ENCODE data around the gene DOCK2. TPM values are rescaled to one million over a fixed set of nuclear protein-coding genes. Genes with fewer than 3 reads are reported as not detected.

The DOCK2 gene
- total and polyA plus RNA-seq, 4 experiments from 2014 or later = 45.8 to 223 (median 162) TPM

DNA sequence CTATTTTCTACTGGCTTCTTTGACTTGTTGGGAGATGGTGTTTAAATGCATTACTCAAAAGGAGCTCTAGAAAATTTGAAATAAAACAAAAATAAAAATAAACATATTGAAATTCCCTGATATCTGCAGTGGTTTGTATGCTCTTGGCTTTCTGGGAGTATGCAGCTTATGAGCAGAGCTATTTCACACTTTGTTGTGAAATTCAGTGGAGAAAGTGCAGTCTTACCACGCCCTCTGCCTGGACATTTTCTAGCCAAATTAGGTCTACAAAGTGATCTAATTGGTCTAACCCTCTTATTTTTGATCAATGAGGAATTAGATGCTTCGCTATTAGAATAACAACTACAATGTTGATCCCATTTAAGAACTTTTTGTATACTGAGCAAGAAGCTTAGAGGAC is 276.4 kb downstream of the DOCK2 start:
- no peak for DNase-seq
- no peak overlapping the region for H3K27ac ChIP-seq (ENCODE audit: low read depth, low read length)
- Mint-ChIP-seq H3K9me3 (peaks cover 0 to 2% (median 0%) of the 10 kb centered on the region in 8 donors), H3K36me3 (peaks cover 29 to 34% of the 10 kb centered on the region in 2 donors), H3K4me3 (no peak overlapping the region), H3K27ac (no peak overlapping the region), H3K27me3 (no peaks in the 10 kb centered on the region), H3K4me1 (peaks cover 0 to 19% (median 14%) of the 10 kb centered on the region in 4 donors)
- H3K4me3 ChIP-seq (ENCODE audit: low read length in 2 of 2) = no peak overlapping the region
- H3K27me3 ChIP-seq (ENCODE audit: insufficient read depth, low read length) = no peaks in the 10 kb centered on the region
- intact Hi-C loops (cut with micrococcal nuclease) = no loop called here
- H3K9me3 ChIP-seq (ENCODE audit: control insufficient read depth in 1 of 2, low read length in 2 of 2) = no peaks in the 10 kb centered on the region
- CTCF ChIA-PET (ENCODE audit: partially characterized antibody) = interaction anchor here (0.7 to 1.0 kb wide), 3 partner anchors 9 to 106 kb away, joined by 3 to 4 read pairs (median 3); partner anchors contain the start of gene INSYN2B
- POLR2A ChIA-PET (ENCODE audit: partially characterized antibody) = interaction anchor here (0.8 kb wide), 1 partner anchor 9 kb away, joined by 3 read pairs; no protein-coding TSS in a partner anchor
- H3K36me3 ChIP-seq (ENCODE audit: insufficient read depth, low read length) = no peaks in the 10 kb centered on the region
- H3K4me1 ChIP-seq (ENCODE audit: insufficient read depth, low read length) = no peaks in the 10 kb centered on the region

GRCh38 chr5:169914766-169915165 is 277.7 kb downstream of the DOCK2 start:
- CTCF ChIA-PET (ENCODE audit: partially characterized antibody) = no interaction called here
- Histone ChIP-seq H3K4me3 (ENCODE audit: low read length in 2 of 2) (no peak overlapping the region), H3K4me1 (ENCODE audit: insufficient read depth, low read length) (no peaks in the 10 kb centered on the region), H3K27ac (ENCODE audit: low read depth, low read length) (no peak overlapping the region), H3K36me3 (ENCODE audit: insufficient read depth, low read length) (no peaks in the 10 kb centered on the region), H3K9me3 (ENCODE audit: control insufficient read depth in 1 of 2, low read length in 2 of 2) (no peaks in the 10 kb centered on the region), H3K27me3 (ENCODE audit: insufficient read depth, low read length) (no peaks in the 10 kb centered on the region)
- no peak for DNase-seq
- Mint-ChIP-seq H3K4me1 (peaks cover 6 to 22% (median 16%) of the 10 kb centered on the region in 4 donors), H3K36me3 (peaks cover 35 to 39% of the 10 kb centered on the region in 2 donors), H3K27me3 (no peaks in the 10 kb centered on the region), H3K4me3 (no peak overlapping the region), H3K27ac (peak overlapping the region in 2 of 7 donors; percentile 7 to 64), H3K9me3 (peaks cover 0 to 2% (median 0%) of the 10 kb centered on the region in 8 donors)
- POLR2A ChIA-PET (ENCODE audit: partially characterized antibody) = no interaction called here
- intact Hi-C loops (cut with micrococcal nuclease) = no loop called here

DNA sequence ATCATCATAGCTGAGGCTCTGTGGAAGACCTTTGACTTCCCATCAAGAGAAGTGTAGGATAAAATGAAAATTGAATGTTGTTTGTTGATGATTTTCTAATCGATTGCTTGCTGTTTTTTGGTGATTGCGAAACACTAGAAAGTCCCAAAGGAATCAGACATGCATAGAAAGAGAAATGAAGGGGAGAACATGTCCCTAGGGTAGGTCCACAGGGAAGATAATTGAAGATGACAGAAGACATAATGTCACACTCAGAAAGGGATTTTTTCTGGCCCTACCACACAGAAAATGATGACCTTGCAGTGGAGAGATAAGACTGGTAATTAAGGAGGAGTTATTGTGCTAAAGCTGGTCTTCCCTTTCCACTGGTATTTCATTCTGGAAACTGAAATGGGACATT is 280.4 kb downstream of the DOCK2 start:
- Histone ChIP-seq H3K27ac (ENCODE audit: low read depth, low read length) (no peak overlapping the region), H3K4me3 (ENCODE audit: low read length in 2 of 2) (no peak overlapping the region), H3K36me3 (ENCODE audit: insufficient read depth, low read length) (no peaks in the 10 kb centered on the region), H3K4me1 (ENCODE audit: insufficient read depth, low read length) (no peaks in the 10 kb centered on the region), H3K27me3 (ENCODE audit: insufficient read depth, low read length) (no peaks in the 10 kb centered on the region), H3K9me3 (ENCODE audit: control insufficient read depth in 1 of 2, low read length in 2 of 2) (no peaks in the 10 kb centered on the region)
- ChIA-PET POLR2A (ENCODE audit: partially characterized antibody) (no interaction called here), CTCF (ENCODE audit: partially characterized antibody) (no interaction called here)
- Mint-ChIP-seq H3K4me3 (no peak overlapping the region), H3K9me3 (peaks cover 0 to 2% (median 0%) of the 10 kb centered on the region in 8 donors), H3K27me3 (no peaks in the 10 kb centered on the region), H3K4me1 (peaks cover 7 to 23% (median 17%) of the 10 kb centered on the region in 4 donors), H3K27ac (no peak overlapping the region), H3K36me3 (peaks cover 41 to 44% of the 10 kb centered on the region in 2 donors)
- intact Hi-C loops (cut with micrococcal nuclease) = no loop called here
- DNase-seq = no peak

DNA sequence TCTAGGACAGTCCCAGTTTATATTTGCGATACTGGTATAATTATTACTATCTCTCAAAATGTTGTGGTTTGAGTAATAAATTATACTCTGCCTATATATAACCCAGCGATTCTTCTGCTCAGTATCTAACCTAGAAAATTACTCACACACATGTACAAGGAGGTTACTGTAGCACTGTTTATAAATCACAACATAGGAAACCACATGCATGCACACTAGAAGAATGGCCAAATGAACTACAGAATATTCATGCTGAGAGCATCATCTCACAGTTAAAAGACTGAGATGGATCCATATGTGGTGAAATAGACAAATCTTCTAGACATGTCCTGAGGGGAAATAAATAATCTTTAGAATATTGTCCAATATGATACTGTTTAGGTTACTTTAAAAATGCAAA is 281.2 kb downstream of the DOCK2 start:
- no peaks in the 10 kb centered on the region for H3K27me3 ChIP-seq (ENCODE audit: insufficient read depth, low read length)
- no peak for DNase-seq
- H3K4me3 ChIP-seq (ENCODE audit: low read length in 2 of 2) = no peak overlapping the region
- Mint-ChIP-seq H3K27ac (no peak overlapping the region), H3K36me3 (peaks cover 46 to 49% of the 10 kb centered on the region in 2 donors), H3K9me3 (peaks cover 0 to 2% (median 0%) of the 10 kb centered on the region in 8 donors), H3K4me1 (peaks cover 7 to 23% (median 17%) of the 10 kb centered on the region in 4 donors), H3K27me3 (no peaks in the 10 kb centered on the region), H3K4me3 (no peak overlapping the region)
- CTCF ChIA-PET (ENCODE audit: partially characterized antibody) = no interaction called here
- no peak overlapping the region for H3K27ac ChIP-seq (ENCODE audit: low read depth, low read length)
- H3K4me1 ChIP-seq (ENCODE audit: insufficient read depth, low read length) = no peaks in the 10 kb centered on the region
- POLR2A ChIA-PET (ENCODE audit: partially characterized antibody) = no interaction called here
- no peaks in the 10 kb centered on the region for H3K36me3 ChIP-seq (ENCODE audit: insufficient read depth, low read length)
- intact Hi-C loops (cut with micrococcal nuclease) = no loop called here
- H3K9me3 ChIP-seq (ENCODE audit: control insufficient read depth in 1 of 2, low read length in 2 of 2) = no peaks in the 10 kb centered on the region

DNA sequence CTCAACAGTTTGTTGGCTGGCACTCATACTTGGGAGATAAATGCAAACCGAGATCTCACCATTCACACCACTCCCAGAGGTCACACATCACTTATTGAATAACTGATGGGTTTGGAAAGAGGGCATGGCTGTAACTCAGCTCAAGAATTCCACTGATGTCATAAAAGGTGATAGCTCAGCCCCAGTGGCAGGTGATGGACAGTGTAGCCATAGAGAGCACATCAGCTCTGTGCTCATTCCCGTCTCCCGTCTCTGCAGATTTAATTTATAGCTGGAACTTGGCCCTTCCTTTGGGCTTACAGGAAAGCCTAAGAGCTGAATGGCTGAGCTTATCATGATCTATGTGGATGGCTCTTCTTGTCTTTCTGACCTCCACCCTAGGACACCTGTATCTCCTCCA is 283.4 kb downstream of the DOCK2 start:
- H3K36me3 ChIP-seq (ENCODE audit: insufficient read depth, low read length) = no peaks in the 10 kb centered on the region
- peak overlapping the region in 3 of 7 donors; percentile 6 to 43 (median 18) for H3K27ac Mint-ChIP-seq
- intact Hi-C loops (cut with micrococcal nuclease) = no loop called here
- ChIA-PET CTCF (ENCODE audit: partially characterized antibody) (no interaction called here), POLR2A (ENCODE audit: partially characterized antibody) (no interaction called here)
- no peaks in the 10 kb centered on the region for H3K27me3 ChIP-seq (ENCODE audit: insufficient read depth, low read length)
- H3K4me1 ChIP-seq (ENCODE audit: insufficient read depth, low read length) = no peaks in the 10 kb centered on the region
- H3K4me3 ChIP-seq (ENCODE audit: low read length in 2 of 2) = no peak overlapping the region
- H3K9me3 Mint-ChIP-seq = no peaks in the 10 kb centered on the region
- H3K4me1 Mint-ChIP-seq = peaks cover 10 to 29% (median 21%) of the 10 kb centered on the region in 4 donors
- no peak overlapping the region for H3K4me3 Mint-ChIP-seq
- H3K27ac ChIP-seq (ENCODE audit: low read depth, low read length) = no peak overlapping the region
- H3K9me3 ChIP-seq (ENCODE audit: control insufficient read depth in 1 of 2, low read length in 2 of 2) = no peaks in the 10 kb centered on the region
- no peak for DNase-seq
- H3K27me3 Mint-ChIP-seq = no peaks in the 10 kb centered on the region
- H3K36me3 Mint-ChIP-seq = peaks cover 52% of the 10 kb centered on the region in 2 donors

- no peaks in the 10 kb centered on the region for H3K27me3 Mint-ChIP-seq
- DNase-seq = no peak
- ChIA-PET CTCF (ENCODE audit: partially characterized antibody) (no interaction called here), POLR2A (ENCODE audit: partially characterized antibody) (no interaction called here)
- Histone ChIP-seq H3K36me3 (ENCODE audit: insufficient read depth, low read length) (no peaks in the 10 kb centered on the region), H3K27me3 (ENCODE audit: insufficient read depth, low read length) (no peaks in the 10 kb centered on the region), H3K27ac (ENCODE audit: low read depth, low read length) (no peak overlapping the region), H3K4me1 (ENCODE audit: insufficient read depth, low read length) (no peaks in the 10 kb centered on the region), H3K4me3 (ENCODE audit: low read length in 2 of 2) (no peak overlapping the region), H3K9me3 (ENCODE audit: control insufficient read depth in 1 of 2, low read length in 2 of 2) (no peaks in the 10 kb centered on the region)
- intact Hi-C loops (cut with micrococcal nuclease) = no loop called here
- peak overlapping the region in 2 of 7 donors; percentile 7 to 55 for H3K27ac Mint-ChIP-seq
- H3K4me3 Mint-ChIP-seq = no peak overlapping the region
- no peaks in the 10 kb centered on the region for H3K9me3 Mint-ChIP-seq
- peaks cover 13 to 29% (median 23%) of the 10 kb centered on the region in 4 donors for H3K4me1 Mint-ChIP-seq
- peaks cover 47 to 53% of the 10 kb centered on the region in 2 donors for H3K36me3 Mint-ChIP-seq
Observed at GRCh38 chr5:169921384-169921783, 284.3 kb downstream of the DOCK2 start.

DNA sequence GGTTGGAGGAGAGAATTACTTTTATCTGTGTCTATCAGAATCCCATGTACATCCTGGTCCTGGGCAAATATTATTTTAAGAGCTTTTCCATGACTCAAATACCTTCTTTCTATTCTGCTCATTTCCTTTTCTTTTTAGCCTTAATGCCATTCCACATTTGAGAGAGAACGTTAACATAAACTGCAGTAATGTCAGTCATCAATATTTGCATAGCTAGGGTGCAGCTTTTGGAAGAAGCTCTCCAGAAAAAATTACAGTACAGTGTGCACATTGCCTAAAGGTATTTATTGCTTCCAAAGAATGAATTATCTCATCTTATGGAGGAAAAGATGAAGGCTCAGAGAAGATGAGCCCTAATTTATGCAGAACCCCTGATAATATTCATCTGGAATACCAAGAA is 284.9 kb downstream of the DOCK2 start:
- ChIA-PET CTCF (ENCODE audit: partially characterized antibody) (no interaction called here), POLR2A (ENCODE audit: partially characterized antibody) (no interaction called here)
- intact Hi-C loops (cut with micrococcal nuclease) = no loop called here
- no peak overlapping the region for H3K4me3 Mint-ChIP-seq
- Histone ChIP-seq H3K27ac (ENCODE audit: low read depth, low read length) (no peak overlapping the region), H3K4me1 (ENCODE audit: insufficient read depth, low read length) (no peaks in the 10 kb centered on the region), H3K36me3 (ENCODE audit: insufficient read depth, low read length) (no peaks in the 10 kb centered on the region), H3K9me3 (ENCODE audit: control insufficient read depth in 1 of 2, low read length in 2 of 2) (no peaks in the 10 kb centered on the region), H3K27me3 (ENCODE audit: insufficient read depth, low read length) (no peaks in the 10 kb centered on the region), H3K4me3 (ENCODE audit: low read length in 2 of 2) (no peak overlapping the region)
- H3K9me3 Mint-ChIP-seq = no peaks in the 10 kb centered on the region
- DNase-seq = no peak
- peaks cover 48 to 58% of the 10 kb centered on the region in 2 donors for H3K36me3 Mint-ChIP-seq
- H3K27ac Mint-ChIP-seq = no peak overlapping the region
- H3K27me3 Mint-ChIP-seq = no peaks in the 10 kb centered on the region
- peaks cover 14 to 33% (median 27%) of the 10 kb centered on the region in 4 donors for H3K4me1 Mint-ChIP-seq

All from CD4-positive, alpha-beta memory T cell (primary cell).